ENCODE results near the gene OR7D2.

The OR7D2 gene

DNA sequence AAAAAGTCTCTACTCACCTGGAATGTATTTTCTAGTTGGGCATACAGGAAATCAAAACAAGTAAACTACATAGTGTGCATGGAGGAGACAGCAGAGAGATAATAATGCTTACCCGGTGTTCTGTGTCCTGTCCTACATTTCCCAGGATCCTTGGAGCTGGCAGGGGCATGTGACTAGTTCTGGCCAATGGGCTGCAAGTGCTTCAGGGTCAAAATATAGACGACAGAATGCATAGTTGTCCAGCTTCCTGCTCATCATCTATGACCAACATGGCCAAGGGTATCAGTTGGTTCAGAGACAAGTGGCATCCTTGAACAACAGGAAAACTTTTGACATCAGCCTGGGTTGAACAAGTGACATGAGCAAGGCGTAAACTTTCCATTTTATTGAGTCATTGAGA lies 30.1 kb upstream of the OR7D2 start:
- no peak overlapping the region for H3K4me3 ChIP-seq (ENCODE audit: low read depth, low read length)
- no peak for TF ChIP-seq CTCF (IDR thresholded peaks at IDR 0.05; ENCODE audit: low read depth, low read length)

- no peak overlapping the region for H3K4me3 ChIP-seq (ENCODE audit: low read depth, low read length)
- TF ChIP-seq CTCF (IDR thresholded peaks at IDR 0.05; ENCODE audit: low read depth, low read length), result no peak
Observed at GRCh38 chr19:9149997-9150396, 28.8 kb upstream of the OR7D2 start.

DNA sequence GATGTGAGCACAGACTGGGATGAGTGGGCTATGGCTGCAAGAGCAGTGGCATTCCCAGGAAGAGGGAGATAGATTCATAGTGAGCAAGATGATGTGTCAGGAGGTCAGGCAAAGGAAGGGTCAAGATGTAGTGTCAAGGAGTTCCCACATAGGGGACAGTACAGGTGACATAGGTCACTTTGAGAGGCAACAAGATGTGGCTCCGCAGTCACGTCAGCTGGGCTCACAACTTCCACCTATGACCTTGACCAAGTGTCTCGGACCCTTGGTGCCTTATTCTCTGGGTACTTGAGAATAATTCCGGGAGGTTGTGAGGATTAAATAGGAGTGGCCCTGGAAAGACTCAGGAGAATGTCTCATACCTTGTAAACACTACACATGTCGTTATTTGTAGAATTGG lies 28.1 kb upstream of the OR7D2 start:
- no peak overlapping the region for H3K4me3 ChIP-seq (ENCODE audit: low read depth, low read length)
- TF ChIP-seq CTCF (IDR thresholded peaks at IDR 0.05; ENCODE audit: low read depth, low read length), result no peak

GRCh38 chr19:9151367-9151766 lies 27.4 kb upstream of the OR7D2 start:
- no peak overlapping the region for H3K4me3 ChIP-seq (ENCODE audit: low read depth, low read length)
- TF ChIP-seq CTCF (IDR thresholded peaks at IDR 0.05; ENCODE audit: low read depth, low read length), result no peak

DNA sequence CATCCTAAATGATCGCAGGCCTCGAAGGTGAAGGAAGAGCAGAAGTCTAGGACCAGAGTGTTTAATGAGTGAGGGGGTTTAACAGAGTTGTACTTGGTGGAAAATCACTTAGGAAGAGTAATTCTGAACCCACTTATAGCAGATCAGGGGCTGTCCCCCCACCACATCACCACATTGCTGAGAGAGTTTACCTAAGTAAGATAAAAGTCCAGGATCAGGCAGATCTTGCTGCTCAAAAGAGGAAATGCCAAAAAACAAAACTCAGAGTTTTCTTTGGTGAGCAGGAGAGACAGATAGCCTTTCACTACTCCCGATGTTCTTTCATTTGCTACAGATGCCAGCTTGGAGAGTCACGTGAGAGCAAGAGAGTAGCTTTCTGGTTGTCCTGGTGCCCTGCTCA lies 23.2 kb upstream of the OR7D2 start:
- no peak overlapping the region for H3K4me3 ChIP-seq (ENCODE audit: low read depth, low read length)
- no peak for TF ChIP-seq CTCF (IDR thresholded peaks at IDR 0.05; ENCODE audit: low read depth, low read length)

- no peak overlapping the region for H3K4me3 ChIP-seq (ENCODE audit: low read depth, low read length)
- no peak for TF ChIP-seq CTCF (IDR thresholded peaks at IDR 0.05; ENCODE audit: low read depth, low read length)
Observed at GRCh38 chr19:9156304-9156703, 22.5 kb upstream of the OR7D2 start.

DNA sequence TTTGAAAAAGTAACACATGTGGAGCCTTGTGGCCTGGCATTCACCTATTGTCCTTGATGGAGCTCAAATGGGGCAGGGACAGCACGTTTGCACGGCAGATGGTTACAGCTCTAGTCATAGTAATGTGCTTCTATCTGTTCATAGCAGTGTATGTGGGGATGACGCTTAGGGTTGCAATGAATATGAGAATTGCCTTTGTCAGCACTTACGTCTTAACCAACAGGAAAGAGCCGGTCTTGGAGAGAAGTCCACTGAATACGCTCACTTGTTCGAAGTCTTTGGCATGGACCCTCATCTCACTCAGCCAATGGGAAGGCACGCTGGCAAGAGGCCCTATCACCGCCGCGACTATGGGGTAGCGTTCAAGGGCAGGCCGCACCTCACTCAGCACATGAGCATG lies 18.9 kb upstream of the OR7D2 start:
- H3K4me3 ChIP-seq (ENCODE audit: low read depth, low read length), result no peak overlapping the region
- TF ChIP-seq CTCF (IDR thresholded peaks at IDR 0.05; ENCODE audit: low read depth, low read length), result no peak
